HepG2 (cell line): ENCODE results near the gene ADGRV1.

Source experiments
- ATRX ChIP-seq: sonication (generic); formaldehyde crosslinking; IDR thresholded peaks from 2 replicates; pipeline ENCODE4 v1.4.0; 2020; ENCODE audit warnings: missing genetic modification reagents, borderline replicate concordance
- CTCF ChIP-seq: sonication (generic); formaldehyde crosslinking; IDR thresholded peaks from 2 replicates; pipeline ENCODE4 v1.5.0; 2020; ENCODE audit warnings: mild to moderate bottlenecking, missing genetic modification reagents, moderate library complexity
- ESRRA ChIP-seq: sonication (generic); formaldehyde crosslinking; IDR thresholded peaks from 2 replicates; pipeline ENCODE4 v1.5.1; 2020; ENCODE audit warnings: mild to moderate bottlenecking, low read depth, missing genetic modification reagents
- EZH2 ChIP-seq: conservative IDR thresholded peaks from 2 replicates; pipeline ENCODE4 v1.6.1; 2012; ENCODE audit warnings: mild to moderate bottlenecking, low read depth, low read length, moderate library complexity
- FOXP1 ChIP-seq, 2 experiments: fragments of 450-650 bp in 1 of 2; IDR thresholded peaks; 2 replicates each; pipeline ENCODE4 v1.6.1; 2017 to 2018; ENCODE audit warnings: antibody characterized with exemption in 1 of 2
- LRRFIP1 ChIP-seq: sonication (generic); formaldehyde crosslinking; conservative IDR thresholded peaks from 2 replicates; pipeline ENCODE4 v1.4.0; 2020; ENCODE audit warnings: missing genetic modification reagents
- MAZ ChIP-seq, 2 experiments: sonication (generic) in 1 of 2; formaldehyde crosslinking in 1 of 2; IDR thresholded peaks; 2 replicates each; pipeline versions ENCODE4 v1.5.0 to v1.6.1; 2012 to 2020; ENCODE audit warnings: low read depth in 2 of 2, mild to moderate bottlenecking in 2 of 2, borderline replicate concordance in 1 of 2, improper control_type of control experiment in 1 of 2, low read length in 1 of 2, missing genetic modification reagents in 1 of 2, moderate library complexity in 1 of 2
- PAWR ChIP-seq: sonication (generic); formaldehyde crosslinking; IDR thresholded peaks from 2 replicates; pipeline ENCODE4 v1.4.0; 2020; ENCODE audit warnings: missing genetic modification reagents, mild to moderate bottlenecking, borderline replicate concordance
- PRPF4 ChIP-seq: fragments of 200-400 bp; formaldehyde crosslinking; IDR thresholded peaks from 2 replicates; pipeline ENCODE4 v1.6.1; 2016; ENCODE audit warnings: low read length, low read depth; ENCODE audit not compliant: poor library complexity, severe bottlenecking
- SAFB2 ChIP-seq: sonication (generic); formaldehyde crosslinking; IDR thresholded peaks from 2 replicates; pipeline ENCODE4 v1.5.1; 2020; ENCODE audit warnings: missing genetic modification reagents, low read depth, mild to moderate bottlenecking, borderline replicate concordance
- ZNF362 ChIP-seq: sonication (generic); formaldehyde crosslinking; IDR thresholded peaks from 2 replicates; pipeline ENCODE4 v1.4.0; 2020; ENCODE audit warnings: missing genetic modification reagents, mild to moderate bottlenecking, borderline replicate concordance

GRCh38 chr5:90874066-90874465 is 315.5 kb downstream of the ADGRV1 start:
- TF ChIP-seq SAFB2 (CRISPR knock-in tag) (no peak), MAZ (IDR thresholded peaks at IDR 0.05; ENCODE audit: borderline replicate concordance, low read depth, low read length) (no peak), MAZ (CRISPR knock-in tag; IDR thresholded peaks at IDR 0.05; ENCODE audit: low read depth) (no peak), ATRX (CRISPR knock-in tag) (no peak), CTCF (CRISPR knock-in tag) (no peak), PAWR (CRISPR knock-in tag) (no peak), LRRFIP1 (CRISPR knock-in tag) (no peak), FOXP1 (IDR thresholded peaks at IDR 0.05) (no peak), FOXP1 (CRISPR knock-in tag; IDR thresholded peaks at IDR 0.05) (no peak), PRPF4 (no peak), ZNF362 (CRISPR knock-in tag) (no peak), ESRRA (CRISPR knock-in tag) (no peak), EZH2 (no peak)
